Endothelial cell of coronary artery (primary cell): ENCODE results near the gene DEFB132. TPM values are rescaled to one million over a fixed set of nuclear protein-coding genes. Genes with fewer than 3 reads are reported as not detected.

ENCODE experiments used
- total RNA-seq: library from RNA; depleted of rRNA; stranded (reverse); fragments of >200 nt; gene quantifications from 2 replicates; pipeline ENCODE4 v1.2.3, GENCODE V29; 2014

DEFB132 gene
- not detected in 2 replicates for total RNA-seq

GRCh38 chr20:257419-257818 lies at the start of gene DEFB132:
Gene DEFB132 (plus strand): TSS chr20:257724. CDS start chr20:257779, 55 bp downstream.

GRCh38 chr20:226958-227357 lies 30.6 kb upstream of the DEFB132 start, which contains the start of gene DEFB129:
Gene DEFB129 (plus strand): TSS chr20:227258. CDS start chr20:227289, 31 bp downstream.

GRCh38 chr20:290084-290831 lies 32.7 kb downstream of the DEFB132 start, which contains the start of gene C20orf96:
Gene C20orf96 (minus strand): TSS chr20:290750. CDS start chr20:290610, 140 bp downstream.

GRCh38 chr20:297098-297924 lies 39.8 kb downstream of the DEFB132 start, which contains the start of gene ZCCHC3:
Gene ZCCHC3 (plus strand): TSS chr20:297570. CDS start chr20:297587, 17 bp downstream.

Other genes with a start within 250 kb of the DEFB132 start
- gene DEFB125, start 170.1 kb upstream of the DEFB132 start, total RNA-seq, result not detected in 2 replicates
- gene DEFB126, start 115.1 kb upstream of the DEFB132 start, total RNA-seq, result not detected in 2 replicates
- not detected in 2 replicates for gene DEFB127, start 100.3 kb upstream of the DEFB132 start, total RNA-seq
- gene DEFB128, start 68.0 kb upstream of the DEFB132 start, total RNA-seq, result not detected in 2 replicates
- not detected in 2 replicates for gene DEFB129, start 30.5 kb upstream of the DEFB132 start, total RNA-seq
- 3.4 and 3.5 TPM in 2 replicates for gene C20orf96, start 33.0 kb downstream of the DEFB132 start, total RNA-seq
- 16.1 and 18.6 TPM in 2 replicates for gene ZCCHC3, start 39.8 kb downstream of the DEFB132 start, total RNA-seq
- 4.0 and 4.9 TPM in 2 replicates for gene SOX12, start 67.8 kb downstream of the DEFB132 start, total RNA-seq
- gene NRSN2, start 89.4 kb downstream of the DEFB132 start, total RNA-seq, result 12.0 and 15.0 TPM in 2 replicates
- gene TRIB3, start 123.0 kb downstream of the DEFB132 start, total RNA-seq, result 44.6 and 45.9 TPM in 2 replicates
- 54.0 and 76.1 TPM in 2 replicates for gene RBCK1, start 150.6 kb downstream of the DEFB132 start, total RNA-seq
- gene TBC1D20, start 204.8 kb downstream of the DEFB132 start, total RNA-seq, result 20.1 and 24.7 TPM in 2 replicates